ENCODE results near the gene PROKR1.
"Not testable (repeated sequence)": the region's sequence is repeated elsewhere in the genome, so short reads cannot be mapped to it uniquely, and the experiment has no call there.

Gene PROKR1

GRCh38 chr2:68658266-68658665, 14.9 kb downstream of the PROKR1 start:
- no peak for DNase-seq (ENCODE audit: low spot score)

GRCh38 chr2:68659081-68659480, 15.7 kb downstream of the PROKR1 start:
- DNase-seq (ENCODE audit: low spot score), result no peak

GRCh38 chr2:68660658-68661057, 17.3 kb downstream of the PROKR1 start:
- DNase-seq (ENCODE audit: low spot score), result no peak

GRCh38 chr2:68662466-68662865, 19.1 kb downstream of the PROKR1 start:
- DNase-seq (ENCODE audit: low spot score), result no peak

GRCh38 chr2:68663371-68664156, 20.2 kb downstream of the PROKR1 start:
- no peak for DNase-seq (ENCODE audit: low spot score)

- no peak for DNase-seq (ENCODE audit: low spot score)
These were observed 24.0 kb downstream of the PROKR1 start for GRCh38 chr2:68667371-68667770.

GRCh38 chr2:68669651-68670050, 26.3 kb downstream of the PROKR1 start:
- DNase-seq (ENCODE audit: low spot score), result no peak

- DNase-seq (ENCODE audit: low spot score), result no peak
These were observed 28.6 kb downstream of the PROKR1 start for GRCh38 chr2:68671961-68672360.

GRCh38 chr2:68673631-68674030, 30.3 kb downstream of the PROKR1 start:
- DNase-seq (ENCODE audit: low spot score), result no peak

- no peak for DNase-seq (ENCODE audit: low spot score)
These were observed 32.1 kb downstream of the PROKR1 start for GRCh38 chr2:68675470-68675869.

GRCh38 chr2:68677837-68678236, 34.5 kb downstream of the PROKR1 start:
- DNase-seq (ENCODE audit: low spot score), result not testable (repeated sequence)

- not testable (repeated sequence) for DNase-seq (ENCODE audit: low spot score)
These were observed 36.0 kb downstream of the PROKR1 start for GRCh38 chr2:68679166-68679916.

GRCh38 chr2:68679917-68680267, 36.5 kb downstream of the PROKR1 start:
- not testable (repeated sequence) for DNase-seq (ENCODE audit: low spot score)

GRCh38 chr2:68684197-68684596, 40.8 kb downstream of the PROKR1 start:
- DNase-seq (ENCODE audit: low spot score), result no peak

GRCh38 chr2:68686178-68686577, 42.8 kb downstream of the PROKR1 start:
- no peak for DNase-seq (ENCODE audit: low spot score)

- DNase-seq (ENCODE audit: low spot score), result no peak
These were observed 43.6 kb downstream of the PROKR1 start for GRCh38 chr2:68687018-68687417.

GRCh38 chr2:68689553-68690537, 46.5 kb downstream of the PROKR1 start:
- DNase-seq (ENCODE audit: low spot score), result no peak

- no peak for DNase-seq (ENCODE audit: low spot score)
These were observed 47.5 kb downstream of the PROKR1 start for GRCh38 chr2:68690851-68691250.

GRCh38 chr2:68692511-68692910, 49.1 kb downstream of the PROKR1 start:
- DNase-seq (ENCODE audit: low spot score), result no peak

GRCh38 chr2:68693951-68694350, 50.6 kb downstream of the PROKR1 start:
- no peak for DNase-seq (ENCODE audit: low spot score)

GRCh38 chr2:68695971-68696370, 52.6 kb downstream of the PROKR1 start:
- DNase-seq (ENCODE audit: low spot score), result no peak

- no peak for DNase-seq (ENCODE audit: low spot score)
These were observed 53.2 kb downstream of the PROKR1 start for GRCh38 chr2:68696554-68696953.

Data from LoVo (cell line).